22Rv1 (cell line): ENCODE results near the gene KAT2A.

Experiments
- ZFX ChIP-seq: fragments of 450-650 bp; IDR thresholded peaks from 2 replicates; pipeline ENCODE4 v1.6.1; 2017; ENCODE audit warnings: antibody characterized with exemption, borderline replicate concordance
- TF ChIP-seq, protein P1 (sequence below): fragments of 450-650 bp; IDR thresholded peaks from 2 replicates; pipeline ENCODE4 v1.5.1; 2017; ENCODE audit warnings: mild to moderate bottlenecking

DNA sequence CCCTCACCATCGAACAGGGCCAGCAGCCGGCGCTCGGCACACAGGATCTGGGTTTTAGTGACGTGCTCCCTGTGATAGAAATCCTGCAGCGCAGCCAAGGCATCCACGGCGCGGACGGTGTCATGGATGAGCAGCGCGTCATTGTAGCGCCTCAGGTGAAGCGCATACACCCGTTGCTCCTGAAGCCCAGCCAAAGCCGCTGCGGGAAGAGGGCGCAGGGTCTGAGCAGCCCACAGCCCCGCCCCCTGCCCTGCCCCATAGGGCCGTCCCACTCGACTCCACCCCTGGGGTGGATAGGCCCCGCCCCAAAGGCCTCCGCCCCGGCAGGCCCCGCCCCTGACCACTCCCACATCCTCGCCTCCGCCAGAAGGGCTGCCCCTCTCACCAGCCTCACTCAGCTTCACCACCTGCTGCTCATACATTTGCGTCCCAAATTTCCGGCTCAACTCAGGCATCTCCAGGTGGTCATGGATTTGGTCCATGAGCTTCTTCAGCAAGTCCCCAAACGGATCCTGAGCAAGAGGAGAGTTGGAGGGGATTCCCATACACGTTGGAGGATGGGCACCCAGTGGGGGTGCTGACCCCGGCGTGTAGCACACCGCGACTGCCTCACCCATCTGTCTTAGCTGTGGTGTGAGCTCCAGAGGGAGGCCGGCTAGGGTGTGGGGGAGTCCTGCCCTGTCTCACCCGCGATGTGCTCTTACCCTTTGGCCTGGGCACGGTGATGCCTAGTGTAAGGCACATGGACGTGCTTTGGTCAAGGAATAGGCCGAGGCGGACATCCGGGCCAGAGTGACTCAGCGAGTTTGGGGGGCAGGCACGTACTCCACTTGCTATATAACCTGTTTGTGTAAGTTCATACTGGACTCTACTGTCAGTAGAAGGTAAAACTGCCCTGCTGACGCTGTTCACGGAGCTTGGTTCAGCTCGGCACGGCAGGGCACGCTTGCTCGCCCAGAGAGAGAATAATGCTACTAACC, 13.3 kb downstream of the KAT2A start:
- TF ChIP-seq, protein P1, sequence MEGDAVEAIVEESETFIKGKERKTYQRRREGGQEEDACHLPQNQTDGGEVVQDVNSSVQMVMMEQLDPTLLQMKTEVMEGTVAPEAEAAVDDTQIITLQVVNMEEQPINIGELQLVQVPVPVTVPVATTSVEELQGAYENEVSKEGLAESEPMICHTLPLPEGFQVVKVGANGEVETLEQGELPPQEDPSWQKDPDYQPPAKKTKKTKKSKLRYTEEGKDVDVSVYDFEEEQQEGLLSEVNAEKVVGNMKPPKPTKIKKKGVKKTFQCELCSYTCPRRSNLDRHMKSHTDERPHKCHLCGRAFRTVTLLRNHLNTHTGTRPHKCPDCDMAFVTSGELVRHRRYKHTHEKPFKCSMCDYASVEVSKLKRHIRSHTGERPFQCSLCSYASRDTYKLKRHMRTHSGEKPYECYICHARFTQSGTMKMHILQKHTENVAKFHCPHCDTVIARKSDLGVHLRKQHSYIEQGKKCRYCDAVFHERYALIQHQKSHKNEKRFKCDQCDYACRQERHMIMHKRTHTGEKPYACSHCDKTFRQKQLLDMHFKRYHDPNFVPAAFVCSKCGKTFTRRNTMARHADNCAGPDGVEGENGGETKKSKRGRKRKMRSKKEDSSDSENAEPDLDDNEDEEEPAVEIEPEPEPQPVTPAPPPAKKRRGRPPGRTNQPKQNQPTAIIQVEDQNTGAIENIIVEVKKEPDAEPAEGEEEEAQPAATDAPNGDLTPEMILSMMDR, result 0 out of 2 replicates have a peak, but pooled peaks have one; percentile 10
- no peak for TF ChIP-seq ZFX
